ENCODE measurements around the gene HYCC1.

The HYCC1 gene

GRCh38 chr7:23016345-23017253 lies 2.7 kb upstream of the HYCC1 start:
- DNase-seq, result no peak

DNA sequence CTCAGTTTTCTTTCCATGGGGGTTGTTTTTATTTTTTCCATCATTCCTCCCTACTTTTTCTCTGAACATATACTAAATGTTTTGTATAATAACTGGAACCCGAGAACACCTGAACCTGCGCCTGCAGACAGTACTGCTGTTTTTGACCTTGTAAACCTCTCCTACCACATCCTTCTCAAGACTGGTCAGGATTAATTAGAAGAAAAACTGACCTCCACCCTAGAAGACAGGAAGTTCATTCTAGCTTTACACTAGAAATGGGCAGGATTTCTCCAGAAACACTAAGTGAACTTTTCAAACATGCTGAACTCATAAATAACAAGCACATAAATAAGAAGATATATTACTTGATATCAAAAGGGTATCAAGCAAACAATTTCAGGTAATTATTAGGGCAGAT lies 751 bp upstream of the HYCC1 start:
- DNase-seq, result no peak

GRCh38 chr7:23012908-23013714 lies 819 bp downstream of the HYCC1 start:
- DNase-seq, result no peak

GRCh38 chr7:23012186-23012585 lies 1.7 kb downstream of the HYCC1 start:
- DNase-seq, result no peak

GRCh38 chr7:23011222-23011924 lies 2.6 kb downstream of the HYCC1 start:
- no peak for DNase-seq

DNA sequence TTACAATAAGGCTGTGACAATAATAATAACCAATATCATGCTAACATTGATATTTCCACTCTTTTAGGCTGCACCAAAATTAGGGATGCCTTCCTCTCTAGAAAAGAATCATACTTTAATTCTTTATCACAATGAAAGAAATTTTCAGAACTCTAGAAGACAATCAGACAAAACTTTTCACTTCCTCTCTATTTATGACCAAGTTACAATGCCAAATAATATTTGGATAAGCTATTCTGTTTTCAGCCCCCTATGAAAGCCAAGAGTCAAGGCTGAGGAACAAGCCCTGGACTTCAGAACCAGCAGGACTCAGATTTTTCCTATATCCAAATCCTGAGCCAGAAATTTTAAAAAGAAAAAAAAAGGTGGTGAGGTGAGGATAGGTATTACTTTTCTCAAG lies 4.6 kb downstream of the HYCC1 start:
- no peak for DNase-seq

DNA sequence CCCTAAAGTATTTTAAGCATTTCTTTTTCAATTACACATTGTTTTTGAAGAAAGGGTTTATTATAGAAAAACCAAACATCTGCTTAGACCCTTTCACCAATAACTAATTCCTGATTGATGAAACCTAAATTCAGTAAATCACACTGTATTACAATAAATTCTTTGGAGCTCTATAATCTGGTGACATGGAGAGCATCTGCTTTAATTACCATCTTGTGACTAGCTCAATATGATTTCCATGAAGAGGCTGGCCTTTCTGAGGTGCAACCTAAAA lies 9.7 kb downstream of the HYCC1 start:
- DNase-seq, result no peak

GRCh38 chr7:23003505-23004246 lies 10.3 kb downstream of the HYCC1 start:
- no peak for DNase-seq

DNA sequence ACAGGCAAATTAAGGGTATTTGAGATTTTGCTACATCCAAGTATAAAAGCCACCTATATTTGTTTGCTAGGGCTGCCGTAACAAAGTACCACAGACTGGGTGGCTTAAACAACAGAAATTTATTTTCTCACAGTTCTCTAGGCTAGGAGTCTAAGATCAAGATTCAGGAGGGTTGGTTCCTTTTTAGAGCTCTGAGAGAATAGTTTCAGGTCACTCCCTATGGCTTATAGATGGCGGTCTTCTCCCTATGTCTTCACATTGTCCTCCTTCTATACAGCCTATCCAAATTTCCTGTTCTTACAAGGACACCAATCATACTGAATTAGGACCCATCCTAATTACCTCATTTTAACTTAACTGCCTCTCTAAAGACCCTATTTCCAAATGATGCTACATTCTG lies 11.2 kb downstream of the HYCC1 start:
- DNase-seq, result no peak

DNA sequence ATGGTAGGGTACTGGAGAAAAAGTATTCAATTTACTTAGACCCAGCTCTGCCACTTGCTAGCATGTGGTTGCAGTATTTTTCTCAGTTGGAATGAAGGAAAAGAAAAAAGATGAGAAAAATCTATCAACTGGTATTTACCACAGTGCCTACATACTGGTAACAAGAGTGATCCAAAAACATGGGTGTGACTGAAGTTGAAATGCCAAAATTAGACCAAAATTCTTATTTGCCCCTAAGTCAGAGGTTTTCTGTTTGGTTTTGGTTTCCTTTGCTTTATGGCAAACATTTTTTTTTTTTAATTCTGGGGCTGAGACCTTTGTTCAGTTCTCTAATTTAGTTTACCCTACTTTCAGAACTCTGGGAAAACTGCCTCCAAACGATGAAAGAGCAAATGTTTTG lies 12.3 kb downstream of the HYCC1 start:
- no peak for DNase-seq

- no peak for DNase-seq
These were observed 13.2 kb downstream of the HYCC1 start for GRCh38 chr7:23000597-23001360.

- DNase-seq, result no peak
These were observed 15.4 kb downstream of the HYCC1 start for GRCh38 chr7:22998519-22998896.

GRCh38 chr7:22997871-22998518 lies 15.9 kb downstream of the HYCC1 start:
- no peak for DNase-seq

DNA sequence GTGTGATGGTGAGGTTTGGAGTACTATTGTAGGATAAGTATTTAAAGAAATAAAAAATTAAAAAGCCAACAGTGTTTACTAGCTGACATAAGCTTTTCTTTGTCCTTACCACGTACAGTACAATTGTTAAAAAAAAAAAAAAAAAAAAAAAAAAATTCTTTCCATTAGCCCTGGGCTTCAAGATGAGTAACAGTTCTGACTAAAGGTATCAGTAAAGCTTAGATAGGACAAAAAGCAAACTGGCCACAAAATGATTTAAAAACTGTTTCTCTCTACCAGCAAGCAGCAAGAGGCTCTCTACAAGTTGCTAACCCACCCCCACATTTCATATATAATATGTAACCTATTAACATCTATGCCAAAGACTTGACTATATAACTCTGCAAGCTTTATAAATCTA lies 17.5 kb downstream of the HYCC1 start:
- no peak for DNase-seq

- no peak for DNase-seq
These were observed 18.9 kb downstream of the HYCC1 start for GRCh38 chr7:22995011-22995410.

DNA sequence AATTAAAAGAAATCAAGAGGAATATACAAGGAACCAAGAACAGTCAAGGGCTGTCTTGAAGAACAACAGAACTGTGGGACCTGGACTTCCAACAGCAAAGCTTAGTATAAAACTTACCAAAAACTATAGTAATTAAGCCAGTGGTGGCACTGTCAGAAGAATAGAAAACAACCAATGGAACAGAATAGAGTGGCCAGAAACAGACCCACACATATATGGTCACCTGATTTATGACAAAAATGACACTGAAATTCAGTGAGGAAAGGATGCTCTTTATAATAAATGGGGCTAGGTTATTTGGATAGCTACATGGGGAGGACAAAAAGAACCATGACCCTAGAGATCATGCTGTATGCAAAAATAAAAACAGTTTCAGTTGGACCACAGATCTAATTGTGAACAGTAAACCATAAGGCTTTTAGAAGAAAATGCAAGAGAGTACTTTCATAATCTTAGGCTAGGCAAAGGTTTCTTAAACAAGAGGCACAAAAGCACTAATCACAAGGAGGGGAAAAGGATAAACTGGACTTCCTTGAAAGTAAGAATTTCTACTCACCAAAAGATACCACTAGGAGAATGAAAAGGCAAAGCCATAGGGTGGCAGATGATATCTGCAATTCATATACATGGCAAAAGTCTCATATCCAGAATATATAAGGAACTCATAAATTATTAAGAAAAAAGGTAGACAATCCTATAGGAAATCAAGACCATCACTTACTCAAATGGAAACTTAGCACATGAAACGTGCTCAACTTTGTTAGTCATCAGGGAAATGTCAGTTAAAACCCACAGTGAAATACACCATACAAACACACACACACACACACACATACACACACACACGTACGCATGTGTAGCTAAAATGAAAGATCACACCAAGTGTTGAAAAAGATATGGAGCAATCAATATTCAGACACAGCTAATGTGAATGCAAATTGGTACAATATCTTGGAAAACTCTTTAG lies 20.8 kb downstream of the HYCC1 start:
- no peak for DNase-seq

DNA sequence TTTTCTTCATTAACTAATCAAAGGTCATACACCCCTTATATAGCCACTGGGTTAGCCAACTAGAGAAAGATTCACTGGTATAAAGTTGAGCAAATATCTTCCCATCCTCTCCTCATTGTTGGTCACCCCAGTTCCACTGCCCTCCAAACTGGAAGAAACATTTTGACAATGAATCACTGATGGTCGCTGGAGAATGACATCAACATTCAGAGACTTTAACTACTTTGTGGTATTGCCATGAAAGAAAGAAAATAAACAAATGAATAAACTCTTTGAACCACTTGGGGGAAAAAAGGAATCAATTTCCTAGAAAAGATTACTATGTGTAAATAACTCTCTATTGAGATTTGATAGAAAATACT lies 23.4 kb downstream of the HYCC1 start:
- DNase-seq, result no peak

- DNase-seq, result no peak
These were observed 24.0 kb downstream of the HYCC1 start for GRCh38 chr7:22989643-22990587.

GRCh38 chr7:22985436-22985835 lies 28.5 kb downstream of the HYCC1 start:
- no peak for DNase-seq
